HG03280 (cell line): ENCODE data around the gene GNG3.
"Not testable (repeated sequence)": the region's sequence is repeated elsewhere in the genome, so short reads cannot be mapped to it uniquely, and the experiment has no call there.

ENCODE experiments used
- ATAC-seq: cut with Tn5 transposase; IDR thresholded peaks from one replicate; pipeline ENCODE4 v1.9.1; 2021; ENCODE audit warnings: mild to moderate bottlenecking, moderate library complexity; ENCODE audit not compliant: unreplicated experiment

Gene GNG3

DNA sequence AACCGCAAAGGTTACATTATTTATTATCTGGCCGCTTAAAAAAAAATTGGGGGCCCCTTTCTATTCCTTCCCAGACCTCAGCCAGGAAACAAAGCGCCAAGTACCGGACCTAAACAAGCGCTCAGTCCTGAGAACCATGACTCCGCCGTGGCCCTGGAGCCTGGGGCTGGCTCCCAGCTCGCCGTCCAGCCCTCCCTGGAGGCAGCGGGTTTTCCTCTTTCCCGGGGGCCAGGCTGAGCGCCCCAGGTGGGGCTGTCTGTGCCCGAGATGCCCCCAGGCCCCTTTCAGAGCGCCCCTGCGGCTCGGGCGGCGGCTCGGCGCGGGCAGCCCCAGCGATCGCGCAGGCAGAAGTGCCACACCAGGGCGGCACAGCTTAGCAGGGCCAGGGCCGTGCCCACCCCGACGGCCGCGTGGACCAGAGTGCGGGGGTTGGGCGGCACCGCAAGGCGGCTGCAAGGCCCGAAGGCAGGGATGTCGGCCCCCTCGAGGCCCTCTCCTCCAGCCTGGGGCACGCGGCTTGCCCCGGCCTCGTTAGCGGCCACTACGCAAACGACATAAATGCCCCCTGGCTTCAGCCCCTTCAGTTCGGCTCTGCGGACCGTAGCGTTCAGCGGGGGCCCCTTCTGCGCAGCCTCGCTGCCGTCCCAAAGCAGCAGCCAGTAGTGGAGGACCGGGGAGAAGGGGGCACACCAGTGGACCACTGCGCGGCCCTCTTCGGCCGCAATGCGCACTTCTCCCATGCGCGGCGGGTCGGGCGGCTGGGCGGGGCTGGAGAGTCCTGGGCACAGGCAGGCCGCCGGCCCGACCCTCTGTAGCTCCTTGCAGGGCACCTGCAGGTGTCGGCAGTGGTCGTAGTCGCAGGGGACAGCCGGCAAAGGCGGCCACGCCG lies 19.7 kb upstream of the GNG3 start:
- ATAC-seq, result no peak

DNA sequence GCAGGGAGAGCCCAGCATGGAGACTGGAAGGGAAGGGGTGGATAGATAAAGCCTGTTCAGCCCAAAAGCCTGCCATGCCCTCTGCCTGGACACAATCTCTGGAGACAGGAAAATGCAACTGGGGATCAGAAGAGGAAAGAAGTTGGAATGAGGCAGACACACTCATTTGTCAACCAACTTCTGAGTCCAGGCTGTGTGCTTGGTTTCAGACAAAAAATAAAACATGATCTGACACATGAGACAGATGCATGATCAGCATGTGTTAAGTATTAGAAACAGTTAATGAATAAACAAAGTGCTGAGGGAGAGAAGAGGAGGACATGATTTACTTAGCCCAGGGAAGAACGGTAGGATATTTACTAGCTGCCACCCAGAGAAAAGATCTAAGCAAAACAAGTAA lies 19.0 kb upstream of the GNG3 start:
- no peak for ATAC-seq

DNA sequence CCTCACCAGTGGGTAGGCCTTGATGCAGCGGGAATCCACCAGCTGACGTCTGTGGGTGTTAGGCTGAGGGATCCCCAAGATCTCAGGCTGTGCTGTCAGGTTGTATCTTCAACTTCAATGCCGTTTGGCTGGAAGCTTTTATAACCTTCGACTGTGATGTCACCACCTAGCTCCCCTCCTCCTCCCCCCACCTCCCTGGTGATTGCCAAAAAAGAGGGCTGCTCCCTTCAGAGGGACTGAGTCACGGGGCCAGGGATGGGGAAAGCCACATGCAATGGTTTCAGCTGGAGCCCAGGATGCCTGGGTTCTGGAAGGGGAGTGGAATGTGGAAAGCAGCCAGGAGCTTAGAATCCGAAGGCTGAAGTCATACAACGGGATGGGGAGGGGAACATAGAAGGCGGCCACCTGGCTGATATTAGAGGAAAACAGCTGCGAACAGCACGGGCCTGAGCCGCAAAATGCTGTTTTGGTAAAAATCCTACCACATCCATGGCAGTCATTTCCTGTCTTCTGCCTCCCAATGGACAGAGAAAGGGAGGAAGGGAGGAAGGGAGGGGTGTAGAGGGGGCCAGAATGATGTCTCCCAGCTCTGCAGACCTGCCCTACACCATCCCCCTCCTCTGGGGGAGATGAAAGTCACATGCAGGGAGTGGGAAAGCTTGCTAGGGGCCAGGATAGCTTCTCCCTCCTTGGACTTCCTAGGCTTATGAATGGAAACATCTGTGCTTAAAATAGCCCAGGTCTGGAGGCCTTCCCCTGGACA lies 17.9 kb upstream of the GNG3 start, which contains the start of gene LRRN4CL:
Gene LRRN4CL (minus strand): TSS at position 110 of the 763 bp plus-strand sequence. CDS start 1,022 bp downstream, outside the sequence.
- no peak for ATAC-seq

DNA sequence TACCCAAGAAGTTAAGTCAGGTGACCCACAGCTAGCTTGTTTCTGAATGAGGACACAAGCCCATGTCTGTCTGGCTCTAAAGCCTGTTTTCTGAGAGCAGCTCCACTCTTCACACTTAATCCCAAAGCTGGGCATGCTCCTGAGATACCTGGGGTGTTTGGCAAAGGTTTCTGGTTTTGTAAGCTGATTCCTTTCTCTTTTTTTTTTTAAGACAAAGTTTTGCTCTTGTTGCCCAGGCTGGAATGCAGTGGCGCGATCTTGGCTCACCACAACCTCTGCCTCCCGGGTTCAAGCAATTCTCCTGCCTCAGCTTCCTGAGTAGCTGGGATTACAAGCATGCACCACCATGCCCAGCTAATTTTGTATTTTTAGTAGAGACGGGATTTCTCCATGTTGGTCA lies 13.9 kb upstream of the GNG3 start:
- not testable (repeated sequence) for ATAC-seq

DNA sequence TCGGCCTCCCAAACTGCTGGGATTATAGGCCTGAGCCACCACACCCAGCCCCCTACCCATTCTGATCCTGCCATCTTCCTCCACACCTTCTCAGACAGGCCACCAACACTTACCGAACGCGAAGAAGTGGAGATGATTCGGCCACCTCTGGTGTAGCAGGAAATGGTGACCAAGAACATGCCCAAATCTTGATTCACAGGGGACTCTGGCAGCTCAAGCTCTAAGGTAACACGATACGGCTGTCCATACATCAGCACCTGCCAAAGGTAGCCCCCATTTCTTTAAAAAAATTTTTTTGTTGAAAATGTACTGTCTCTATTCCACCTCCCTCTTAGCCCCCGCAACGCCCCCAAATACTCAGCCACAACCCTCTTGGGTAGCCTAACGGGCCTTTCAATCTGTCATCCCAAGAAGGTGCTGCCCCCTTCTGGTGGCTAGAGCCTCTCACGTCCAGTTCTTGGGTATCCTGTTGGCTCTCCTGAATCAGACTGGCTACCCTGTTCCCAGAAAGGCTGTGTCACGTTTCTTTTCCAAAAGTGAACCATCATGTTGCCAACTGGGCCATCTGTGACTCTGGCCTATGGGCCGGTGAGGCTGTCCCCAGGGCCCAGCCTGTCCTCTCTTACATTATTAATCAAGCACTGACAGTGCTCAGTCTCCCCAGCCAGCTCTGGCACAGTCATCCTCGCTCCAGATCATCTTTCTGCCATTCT lies 12.9 kb upstream of the GNG3 start:
- peak; percentile 73 for ATAC-seq

DNA sequence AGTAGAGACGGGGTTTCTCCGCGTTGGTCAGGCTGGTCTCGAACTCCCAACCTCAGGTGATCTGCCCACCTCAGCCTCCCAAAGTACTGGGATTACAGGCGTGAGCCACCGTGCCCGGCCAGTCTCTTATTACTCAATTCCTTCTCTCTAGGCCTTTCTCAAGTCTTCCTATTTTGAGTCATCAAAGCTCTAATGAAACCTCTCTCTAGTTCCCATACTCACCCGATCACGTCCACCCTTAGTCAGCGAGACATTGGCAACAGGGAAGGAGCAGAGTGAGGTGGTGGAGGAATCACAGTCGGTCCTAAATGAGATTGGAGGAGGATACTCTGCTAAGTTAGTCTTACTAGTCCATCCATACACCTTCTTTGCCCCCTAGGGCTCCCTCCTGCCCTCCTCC lies 5.2 kb upstream of the GNG3 start:
- no peak for ATAC-seq

DNA sequence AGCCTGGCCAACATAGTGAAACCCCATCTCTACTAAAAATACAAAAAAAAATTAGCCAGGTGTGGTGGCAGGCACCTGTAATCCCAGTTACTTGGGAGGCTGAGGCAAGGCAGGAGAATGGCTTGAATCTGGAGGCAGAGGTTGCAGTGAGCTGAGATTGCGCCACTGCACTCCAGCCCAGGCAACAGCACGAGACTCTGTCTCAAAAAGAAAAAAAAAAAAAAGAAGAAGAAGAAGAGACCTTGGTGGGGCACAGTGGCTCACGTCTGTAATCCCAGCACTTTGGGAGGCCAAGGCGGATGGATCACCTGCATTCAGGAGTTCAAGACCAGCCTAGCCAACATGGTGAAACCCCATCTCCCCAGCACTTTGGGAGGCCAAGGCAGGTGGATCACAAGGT lies 3.6 kb upstream of the GNG3 start:
- ATAC-seq, result not testable (repeated sequence)

DNA sequence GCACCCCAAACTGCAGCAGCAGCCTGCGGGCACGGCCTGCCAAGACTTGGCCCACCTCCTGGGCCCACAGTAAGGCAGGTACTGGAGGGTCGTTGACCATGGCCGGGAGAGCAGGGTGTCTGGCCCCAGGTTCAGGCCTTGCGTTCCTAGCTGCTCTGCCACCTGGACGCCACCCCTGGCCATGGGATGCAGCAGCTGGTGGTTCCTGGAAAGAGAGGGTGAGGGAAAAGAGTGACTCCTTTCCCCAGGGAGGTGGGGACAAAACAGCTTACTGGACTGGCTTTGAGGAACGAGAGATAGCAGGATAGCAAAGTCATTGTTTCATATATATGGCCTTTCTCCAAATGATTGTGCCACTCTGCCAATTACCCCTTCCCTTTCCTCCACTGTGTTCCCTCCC lies 2.1 kb upstream of the GNG3 start:
- no peak for ATAC-seq

DNA sequence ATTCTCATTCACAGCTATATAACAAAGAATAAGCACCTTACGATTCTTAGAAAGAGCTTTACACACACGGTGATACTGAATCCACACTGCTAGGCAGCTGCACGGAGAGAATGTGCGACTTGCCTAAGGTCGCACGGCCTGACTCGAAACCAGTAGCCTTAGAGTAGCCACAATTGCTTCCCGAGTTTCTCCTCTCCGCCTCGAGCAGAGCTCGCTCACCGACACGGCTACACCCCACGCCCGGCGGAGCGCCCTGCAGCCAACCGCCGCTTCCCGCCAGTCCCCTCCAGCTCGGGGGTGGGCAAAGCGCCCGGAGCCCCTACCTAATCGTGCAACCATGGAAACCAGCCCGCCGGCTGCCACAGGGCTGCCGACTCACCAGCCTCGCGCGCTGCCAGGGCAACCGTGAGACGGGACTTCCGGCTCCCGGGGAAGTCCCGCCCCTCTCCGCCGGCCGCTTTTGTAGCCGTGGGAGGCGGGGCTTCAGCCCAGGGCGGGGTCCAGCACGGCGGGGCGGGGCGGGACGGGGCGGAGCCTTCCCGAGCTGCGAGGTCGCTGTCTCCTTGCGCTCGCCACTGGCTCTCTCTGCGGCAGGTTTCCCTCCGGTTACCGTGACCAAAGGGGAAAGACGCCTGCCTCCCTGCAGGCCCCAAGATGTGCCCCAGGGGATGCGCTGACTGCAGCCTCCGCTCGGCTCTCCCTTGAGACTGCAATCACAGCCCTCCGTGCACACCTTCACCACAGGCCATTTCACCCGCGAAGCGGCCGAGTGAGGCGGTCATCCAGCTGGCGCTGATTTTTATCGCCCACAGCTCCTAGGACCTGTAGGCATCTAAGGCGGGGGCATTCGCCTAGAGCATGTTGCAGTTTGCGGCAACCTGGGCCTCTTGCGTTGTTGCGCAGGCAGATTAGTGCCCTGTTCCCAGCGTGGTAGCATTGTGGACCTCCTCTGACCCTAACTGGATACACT lies 1.3 kb upstream of the GNG3 start:
- peak; percentile 65 for ATAC-seq

DNA sequence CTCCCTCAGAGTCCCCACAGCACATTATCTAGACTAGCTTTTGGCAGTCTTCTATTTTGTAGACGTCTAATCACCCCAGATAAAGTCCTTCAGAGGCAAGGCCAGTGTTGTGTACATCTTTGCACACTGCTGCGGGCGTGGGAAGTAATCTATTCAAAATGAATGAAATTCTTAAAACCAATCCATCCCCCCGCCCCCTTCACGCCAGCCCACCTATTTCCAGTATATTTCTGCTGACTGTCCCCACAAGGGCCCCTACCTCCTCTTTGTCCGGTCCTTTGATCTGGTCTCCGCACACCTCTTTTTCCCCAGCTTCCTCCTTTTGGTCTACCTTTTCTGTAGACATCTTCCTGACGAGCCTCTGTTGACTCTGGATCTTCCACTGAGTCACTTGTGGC lies 627 bp upstream of the GNG3 start:
- no peak for ATAC-seq

DNA sequence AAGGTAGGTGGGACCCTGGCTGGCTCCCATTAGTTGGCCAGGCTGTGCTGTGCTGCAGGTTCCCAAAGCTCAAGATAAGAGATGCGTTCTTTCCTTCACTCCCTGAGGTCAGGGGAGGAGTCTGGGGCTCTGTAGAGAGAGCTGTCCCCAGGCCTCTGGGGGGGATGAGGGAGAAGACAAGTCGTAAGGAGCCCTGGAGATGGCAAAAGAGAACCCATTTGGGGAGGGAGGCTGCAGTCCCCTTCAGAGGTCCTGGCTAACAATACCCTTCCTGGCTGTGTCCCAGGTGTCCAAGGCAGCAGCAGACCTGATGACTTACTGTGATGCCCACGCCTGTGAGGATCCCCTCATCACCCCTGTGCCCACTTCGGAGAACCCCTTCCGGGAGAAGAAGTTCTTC lies 916 bp downstream of the GNG3 start:
- ATAC-seq, result no peak

DNA sequence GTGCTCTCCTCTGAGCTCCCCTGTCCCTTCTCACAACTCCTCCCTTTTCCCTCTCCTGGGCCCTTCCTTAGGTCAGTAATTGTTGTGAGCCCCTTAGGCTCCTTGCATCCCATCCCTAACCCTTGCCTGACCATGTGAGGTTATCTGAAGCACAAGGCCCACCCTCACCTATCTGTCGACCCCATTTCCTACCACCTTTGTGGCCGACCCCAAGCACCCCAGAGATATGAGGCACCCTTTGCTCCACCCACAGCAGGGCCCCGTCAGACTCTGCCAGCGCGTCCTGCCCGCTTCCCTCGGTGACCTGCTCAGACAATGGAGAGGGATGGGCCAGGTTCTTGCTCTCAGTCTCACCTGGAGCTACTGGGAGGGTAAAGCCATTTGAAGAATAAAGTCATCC lies 1.3 kb downstream of the GNG3 start:
- ATAC-seq, result peak; percentile 2

DNA sequence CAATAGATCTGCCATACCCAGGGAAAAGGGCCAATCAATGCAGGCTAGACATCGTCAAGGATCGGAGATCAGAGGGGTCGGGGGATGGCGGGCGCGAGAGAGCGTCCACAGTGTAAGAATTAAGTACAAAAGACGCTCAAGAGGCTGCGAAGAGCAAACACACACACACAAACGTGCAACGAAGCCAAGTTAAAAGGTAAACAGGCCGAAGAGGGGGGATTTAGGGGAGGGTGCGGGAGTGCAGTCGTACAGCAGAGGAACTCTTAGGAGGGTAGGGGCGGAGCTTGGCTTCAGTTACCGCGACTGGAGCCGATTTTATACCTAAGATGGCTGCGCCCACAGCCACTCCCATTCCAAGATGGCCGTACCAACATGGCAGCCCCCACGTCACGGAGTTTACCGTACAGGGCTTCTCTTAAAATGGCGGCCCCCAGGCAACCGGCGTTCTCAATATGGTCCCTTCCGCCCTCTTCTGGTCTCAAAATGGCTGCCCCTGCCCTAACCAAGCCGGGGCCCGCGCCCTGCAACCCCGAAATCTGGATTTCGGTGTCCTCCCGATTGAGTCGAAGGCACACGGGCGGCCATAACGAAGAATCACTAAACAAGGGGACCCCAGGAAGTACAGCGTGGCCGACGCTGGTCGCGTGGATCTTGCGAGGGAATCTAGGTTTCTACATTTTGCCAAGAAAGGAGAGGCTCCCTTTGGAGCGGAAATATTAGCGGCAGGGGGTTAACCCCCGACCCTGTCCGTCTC lies 1.9 kb downstream of the GNG3 start:
- ATAC-seq, result peak; percentile 74

DNA sequence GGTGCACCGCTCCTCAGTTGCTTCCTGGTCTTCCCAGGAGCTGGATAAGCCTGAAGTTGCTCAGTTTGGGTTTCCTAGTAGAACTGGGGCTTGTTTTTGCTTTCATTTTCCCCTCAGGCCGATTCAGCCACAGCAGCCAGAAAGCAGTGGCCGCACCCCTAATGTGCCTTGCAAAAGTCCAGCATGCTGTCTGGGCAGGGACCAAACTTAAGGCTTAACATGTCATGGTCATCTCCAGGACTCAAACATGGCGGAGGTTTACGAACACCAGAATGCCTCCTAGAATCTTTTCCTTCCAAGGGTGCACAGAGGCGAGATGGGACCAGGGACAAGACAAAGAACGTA lies 2.5 kb downstream of the GNG3 start:
- no peak for ATAC-seq

DNA sequence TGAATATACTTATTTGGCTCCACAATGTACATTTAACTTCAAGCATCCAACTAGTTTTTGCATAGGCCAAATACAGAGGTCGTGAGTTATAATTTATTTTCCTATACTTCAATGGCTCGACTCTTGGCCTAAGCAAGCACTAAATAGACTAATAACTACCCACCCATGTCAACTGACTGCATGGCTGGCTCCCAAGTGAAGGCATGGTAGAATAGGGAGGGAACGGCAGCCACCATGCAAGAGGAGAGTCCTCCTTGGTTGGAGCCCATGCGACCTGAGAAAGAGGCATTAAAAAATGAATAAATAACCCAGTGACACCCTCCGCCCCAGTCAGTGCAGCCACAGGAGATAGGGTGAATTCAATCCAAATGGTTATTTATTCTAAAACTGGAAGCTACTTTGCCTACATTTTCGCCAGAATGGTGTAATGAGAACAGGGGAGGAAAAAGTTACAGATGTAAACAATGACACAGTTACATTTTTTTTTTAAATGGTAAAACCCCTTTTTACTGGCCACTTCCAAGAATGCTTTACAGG lies 4.9 kb downstream of the GNG3 start:
- ATAC-seq, result no peak

DNA sequence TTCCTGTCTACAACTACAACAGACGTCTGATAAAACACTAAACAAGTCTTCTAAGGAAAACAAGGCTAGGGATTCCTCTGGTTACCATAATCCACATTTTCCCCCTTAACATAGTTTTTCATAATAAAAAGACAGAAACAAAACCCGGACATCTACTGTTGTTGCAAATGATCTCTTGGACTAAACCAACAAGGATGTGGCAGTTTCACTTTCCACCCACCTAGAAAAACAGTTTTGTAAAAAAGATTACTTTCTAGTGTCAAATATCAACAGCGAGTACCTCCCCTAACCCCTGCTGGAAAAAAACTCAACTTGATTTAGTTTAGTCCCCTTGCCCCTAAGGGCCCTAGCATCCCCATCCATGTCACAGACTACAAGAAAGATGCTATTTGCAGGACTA lies 5.4 kb downstream of the GNG3 start:
- ATAC-seq, result no peak

DNA sequence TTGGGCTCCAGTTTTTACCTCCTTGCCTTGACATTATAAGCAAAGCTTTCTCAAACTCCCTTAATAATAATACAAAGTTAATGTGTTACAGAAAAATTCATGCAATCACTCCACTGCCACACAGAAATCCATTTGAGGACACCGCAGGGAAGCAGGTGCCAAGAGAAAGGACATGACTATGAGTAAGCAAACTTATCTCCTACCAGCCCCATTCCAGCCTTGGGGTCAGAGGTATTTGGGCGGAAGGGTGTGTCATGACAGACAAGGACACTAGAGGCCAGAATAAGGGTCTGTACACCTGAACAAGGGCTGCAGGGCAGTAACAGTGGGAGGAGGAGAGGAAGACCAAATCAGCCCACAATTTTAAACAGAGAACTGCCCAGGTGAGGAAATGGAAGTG lies 5.9 kb downstream of the GNG3 start:
- ATAC-seq, result no peak

DNA sequence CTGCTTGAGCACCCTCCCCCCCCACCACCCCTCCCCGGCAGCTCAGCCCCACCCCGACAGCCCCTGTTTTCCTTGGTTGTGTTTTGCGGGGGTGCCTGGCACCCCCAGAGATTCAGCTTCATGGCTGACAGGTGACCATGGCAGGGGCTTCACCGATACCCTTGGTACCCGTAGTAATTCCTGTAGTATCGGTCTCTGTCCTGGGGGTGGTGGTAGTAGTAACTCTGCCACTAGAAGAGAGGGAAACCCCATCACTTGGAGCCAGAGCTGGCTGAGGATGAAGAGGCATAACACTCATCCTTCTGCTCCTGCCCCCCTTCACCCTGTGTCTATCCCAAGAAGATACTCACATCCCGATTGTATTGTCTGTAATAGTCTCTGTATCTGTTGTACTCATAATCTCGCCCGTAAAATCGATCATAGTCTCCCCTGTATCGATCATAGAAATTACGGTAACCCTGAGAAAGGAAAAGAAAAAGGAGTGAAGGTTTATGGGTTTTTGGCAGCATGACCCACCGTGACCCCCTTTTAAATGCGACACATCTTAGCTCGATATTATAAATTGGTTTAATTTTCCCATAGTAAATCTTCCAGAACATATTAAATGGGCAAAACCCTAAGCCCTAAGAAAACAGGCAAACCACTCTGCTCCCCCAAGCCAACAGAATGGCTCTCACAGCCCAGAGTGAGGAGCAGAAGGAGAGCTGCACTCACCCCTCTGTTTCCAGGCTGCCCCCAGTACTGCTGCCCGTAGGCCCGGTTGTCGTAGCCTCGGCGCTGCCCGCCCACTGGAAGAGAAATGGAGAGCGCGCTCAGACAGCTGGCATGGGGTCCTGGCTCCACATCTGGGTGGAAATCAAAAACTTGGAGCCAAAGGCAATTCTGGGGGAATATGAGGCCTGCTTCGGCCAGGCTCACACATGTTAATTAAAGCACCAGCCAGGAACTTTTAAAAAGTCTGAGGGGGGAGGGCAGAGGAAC lies 8.0 kb downstream of the GNG3 start:
- no peak for ATAC-seq
